NB4 (cell line): Measurements from ENCODE around the gene SLC26A8.

ENCODE experiments used
- POLR2A ChIP-seq: IDR thresholded peaks from 2 replicates; pipeline ENCODE4 v1.6.1; 2011; ENCODE audit warnings: mild to moderate bottlenecking; ENCODE audit not compliant: insufficient read length; ENCODE audit errors: extremely low read depth
- TF ChIP-seq, protein P1 (sequence below): IDR thresholded peaks from one replicate; pipeline ENCODE4 v1.5.1; 2012; ENCODE audit warnings: low read depth, low read length
- TF ChIP-seq, protein P2 (sequence below): IDR thresholded peaks from 2 replicates; pipeline ENCODE4 v1.6.1; 2011; ENCODE audit warnings: low read depth, low read length

DNA sequence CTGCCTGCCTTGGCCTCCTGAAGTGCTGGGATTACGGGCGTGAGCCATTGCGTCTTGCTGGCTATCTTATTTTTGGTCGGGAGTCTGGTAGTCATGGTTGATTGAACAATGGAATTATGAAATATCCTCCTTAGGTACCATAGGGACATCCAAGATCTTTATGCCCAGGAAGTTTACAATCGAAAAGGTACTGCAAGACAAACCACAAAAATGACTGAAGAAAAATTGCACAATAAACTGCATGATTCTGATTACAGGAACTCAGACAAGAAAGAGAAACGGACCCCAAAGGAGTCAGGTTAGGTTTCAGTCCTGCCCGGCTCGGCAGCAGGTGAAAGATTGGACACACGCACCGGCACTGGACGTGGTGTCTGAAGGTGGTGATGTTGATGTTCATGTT lies 5.3 kb downstream of the SLC26A8 start:
- TF ChIP-seq, protein P1, sequence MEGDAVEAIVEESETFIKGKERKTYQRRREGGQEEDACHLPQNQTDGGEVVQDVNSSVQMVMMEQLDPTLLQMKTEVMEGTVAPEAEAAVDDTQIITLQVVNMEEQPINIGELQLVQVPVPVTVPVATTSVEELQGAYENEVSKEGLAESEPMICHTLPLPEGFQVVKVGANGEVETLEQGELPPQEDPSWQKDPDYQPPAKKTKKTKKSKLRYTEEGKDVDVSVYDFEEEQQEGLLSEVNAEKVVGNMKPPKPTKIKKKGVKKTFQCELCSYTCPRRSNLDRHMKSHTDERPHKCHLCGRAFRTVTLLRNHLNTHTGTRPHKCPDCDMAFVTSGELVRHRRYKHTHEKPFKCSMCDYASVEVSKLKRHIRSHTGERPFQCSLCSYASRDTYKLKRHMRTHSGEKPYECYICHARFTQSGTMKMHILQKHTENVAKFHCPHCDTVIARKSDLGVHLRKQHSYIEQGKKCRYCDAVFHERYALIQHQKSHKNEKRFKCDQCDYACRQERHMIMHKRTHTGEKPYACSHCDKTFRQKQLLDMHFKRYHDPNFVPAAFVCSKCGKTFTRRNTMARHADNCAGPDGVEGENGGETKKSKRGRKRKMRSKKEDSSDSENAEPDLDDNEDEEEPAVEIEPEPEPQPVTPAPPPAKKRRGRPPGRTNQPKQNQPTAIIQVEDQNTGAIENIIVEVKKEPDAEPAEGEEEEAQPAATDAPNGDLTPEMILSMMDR: no peak
- TF ChIP-seq POLR2A: no peak
- TF ChIP-seq, protein P2, sequence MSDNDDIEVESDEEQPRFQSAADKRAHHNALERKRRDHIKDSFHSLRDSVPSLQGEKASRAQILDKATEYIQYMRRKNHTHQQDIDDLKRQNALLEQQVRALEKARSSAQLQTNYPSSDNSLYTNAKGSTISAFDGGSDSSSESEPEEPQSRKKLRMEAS: no peak
